ENCODE data around the gene WAC.

DNA sequence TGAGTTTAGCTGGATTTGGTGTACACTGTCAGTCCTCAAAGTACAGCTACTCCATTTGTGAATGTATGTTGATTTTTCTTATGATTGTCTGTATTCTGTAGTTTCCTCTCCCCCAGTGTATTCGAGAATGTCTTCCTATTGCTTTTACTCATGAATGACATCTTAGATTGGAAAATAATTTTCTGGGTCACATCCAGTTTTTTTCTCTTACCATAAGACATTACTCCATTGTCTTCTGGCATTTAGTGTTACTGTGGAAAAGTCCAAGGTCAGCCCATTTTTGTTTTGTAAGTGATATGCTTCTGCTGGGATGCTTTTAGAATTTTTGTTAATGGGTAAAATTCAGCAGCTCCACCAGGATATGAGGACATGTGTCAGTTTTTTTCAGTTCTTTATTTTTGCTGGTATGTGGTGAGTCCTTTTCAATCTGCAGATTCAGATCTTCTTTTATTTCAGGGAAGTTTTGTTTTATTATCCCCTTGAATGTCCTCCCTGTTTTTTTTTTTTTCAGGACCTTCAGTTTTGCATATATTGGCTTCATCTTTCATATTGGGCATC lies 33.6 kb downstream of the WAC start:
- TF ChIP-seq, protein P1, sequence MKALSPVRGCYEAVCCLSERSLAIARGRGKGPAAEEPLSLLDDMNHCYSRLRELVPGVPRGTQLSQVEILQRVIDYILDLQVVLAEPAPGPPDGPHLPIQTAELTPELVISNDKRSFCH (CRISPR knock-in tag; IDR thresholded peaks at IDR 0.05), result no peak
- TF ChIP-seq, protein P1 (tag; IDR thresholded peaks at IDR 0.05), result no peak
- TF ChIP-seq JUN (IDR thresholded peaks at IDR 0.05; ENCODE audit: borderline replicate concordance, low read depth, low read length) (no peak), JUN (CRISPR knock-in tag; IDR thresholded peaks at IDR 0.05; ENCODE audit: borderline replicate concordance) (no peak), CTCF (IDR thresholded peaks at IDR 0.05 in 2 of 3, conservative IDR thresholded peaks at IDR 0.05 in 1 of 3; ENCODE audit: insufficient read depth in 2 of 3, low read depth in 1 of 3, low read length in 3 of 3) (no peak), PRPF4 (IDR thresholded peaks at IDR 0.05; ENCODE audit: insufficient read depth, low read depth, low read length, poor library complexity, severe bottlenecking) (no peak), EZH2 (IDR thresholded peaks at IDR 0.05; ENCODE audit: borderline replicate concordance, low read depth, low read length) (no peak)

Measured in K562 (cell line).